CD14-positive monocyte (primary cell): ENCODE data around the gene KCNMB1. TPM values are rescaled to one million over a fixed set of nuclear protein-coding genes. Genes with fewer than 3 reads are reported as not detected.
A peak's percentile ranks its signal among the peaks of the same experiment; 100 is the strongest.

ENCODE experiments used
- DNase-seq, 3 donors: peaks; one replicate each; pipeline ENCODE4 v3.0.0-alpha.2; 2011 to 2022
- H2AFZ ChIP-seq: 2 replicates; pipeline ENCODE4 v1.6.0; 2012; ENCODE audit warnings: mild to moderate bottlenecking, low read depth, low read length, inconsistent platforms; ENCODE audit not compliant: insufficient read depth, poor library complexity, severe bottlenecking
- H3K27ac ChIP-seq, 2 donors: 1 replicate in 1 of 2; 2 replicates in 1 of 2; pipeline ENCODE4 v1.5.1; 2012 to 2013; ENCODE audit warnings: low read length in 2 of 2, control low read depth in 1 of 2, inconsistent platforms in 1 of 2, low read depth in 1 of 2, mild to moderate bottlenecking in 1 of 2
- H3K27me3 ChIP-seq, 2 donors: one replicate each; pipeline versions ENCODE4 v1.6.0 to v1.6.1; 2011 to 2013; ENCODE audit warnings: low read length in 2 of 2; ENCODE audit not compliant: control insufficient read depth in 2 of 2, insufficient read depth in 2 of 2
- H3K36me3 ChIP-seq, 2 donors: replicated peaks in 1 of 2; 1 replicate in 1 of 2; 2 replicates in 1 of 2; pipeline versions ENCODE4 v1.5.1 to v1.6.1; 2012 to 2013; ENCODE audit warnings: low read length in 2 of 2, control low read depth in 1 of 2, inconsistent platforms in 1 of 2, mild to moderate bottlenecking in 1 of 2; ENCODE audit not compliant: insufficient read depth in 2 of 2, control insufficient read depth in 1 of 2
- H3K4me1 ChIP-seq, 2 donors: 1 replicate in 1 of 2; 2 replicates in 1 of 2; pipeline versions ENCODE4 v1.5.1 to v1.6.1; 2012 to 2013; ENCODE audit warnings: low read length in 2 of 2, control low read depth in 1 of 2, inconsistent platforms in 1 of 2, mild to moderate bottlenecking in 1 of 2, moderate library complexity in 1 of 2; ENCODE audit not compliant: insufficient read depth in 2 of 2, control insufficient read depth in 1 of 2
- H3K4me2 ChIP-seq: replicated peaks from 2 replicates; pipeline ENCODE3; 2012; ENCODE audit warnings: low read length, moderate library complexity, mild to moderate bottlenecking; ENCODE audit not compliant: poor library complexity, severe bottlenecking; ENCODE audit errors: extremely low read depth
- H3K4me3 ChIP-seq, 3 experiments: fragments of 200-600 bp in 1 of 3; sonication (generic) in 1 of 3; replicated peaks in 1 of 3; 1 replicate in 2 of 3; 2 replicates in 1 of 3; pipeline ENCODE4 v1.5.1; 2011 to 2013; ENCODE audit warnings: low read length in 3 of 3, mild to moderate bottlenecking in 3 of 3, control low read depth in 2 of 3, low read depth in 2 of 3, inconsistent platforms in 1 of 3, moderate library complexity in 1 of 3
- H3K79me2 ChIP-seq: 2 replicates; pipeline ENCODE4 v1.6.0; 2012; ENCODE audit warnings: mild to moderate bottlenecking, control low read depth, inconsistent platforms, low read length, moderate library complexity; ENCODE audit not compliant: insufficient read depth
- H3K9ac ChIP-seq: 2 replicates; pipeline ENCODE4 v1.6.0; 2017; ENCODE audit warnings: low read length, mild to moderate bottlenecking; ENCODE audit not compliant: insufficient read depth, poor library complexity, severe bottlenecking
- H3K9me3 ChIP-seq, 2 donors: replicated peaks in 1 of 2; 1 replicate in 1 of 2; 2 replicates in 1 of 2; pipeline versions ENCODE4 v1.5.1 to v1.6.1; 2012 to 2013; ENCODE audit warnings: low read length in 2 of 2, control low read depth in 1 of 2; ENCODE audit not compliant: control insufficient read depth in 1 of 2, insufficient read depth in 1 of 2
- H4K20me1 ChIP-seq: 2 replicates; pipeline ENCODE4 v1.6.0; 2012; ENCODE audit warnings: mild to moderate bottlenecking, low read length, control low read depth, moderate library complexity; ENCODE audit not compliant: insufficient read depth
- H3K27ac Mint-ChIP-seq, 7 donors: one replicate each; pipeline ENCODE4 v1.8.0; 2020; ENCODE audit warnings: mild to moderate bottlenecking in 7 of 7, mixed read lengths in 7 of 7, moderate library complexity in 6 of 7, inconsistent platforms in 2 of 7
- H3K27me3 Mint-ChIP-seq, 3 donors: one replicate each; pipeline ENCODE4 v1.8.0; 2021 to 2022; ENCODE audit warnings: low read depth in 3 of 3, mild to moderate bottlenecking in 3 of 3, mixed read lengths in 3 of 3, moderate library complexity in 3 of 3, inconsistent platforms in 1 of 3
- H3K36me3 Mint-ChIP-seq, 2 donors: one replicate each; pipeline ENCODE4 v1.8.0; 2020; ENCODE audit warnings: mixed read lengths in 2 of 2, inconsistent platforms in 1 of 2, mild to moderate bottlenecking in 1 of 2
- H3K4me1 Mint-ChIP-seq: one replicate; pipeline ENCODE4 v1.8.0; 2020; ENCODE audit warnings: mild to moderate bottlenecking, mixed read lengths
- H3K4me3 Mint-ChIP-seq, 2 donors: one replicate each; pipeline ENCODE4 v1.8.0; 2020; ENCODE audit warnings: mild to moderate bottlenecking in 2 of 2, mixed read lengths in 2 of 2, moderate library complexity in 1 of 2
- H3K9me3 Mint-ChIP-seq, 7 donors: one replicate each; pipeline ENCODE4 v1.8.0; 2020 to 2022; ENCODE audit warnings: mixed read lengths in 7 of 7, mild to moderate bottlenecking in 6 of 7, moderate library complexity in 6 of 7, inconsistent platforms in 2 of 7
- WGBS: methylation state at CpG from one replicate; pipeline ENCODE4 v1.1.5; 2013; ENCODE audit warnings: missing lambda C conversion rate; ENCODE audit not compliant: insufficient coverage; 5-methylcytosine and 5-hydroxymethylcytosine counted together
- intact Hi-C, 2 donors: fragments of 100-400 bp; cut with micrococcal nuclease; formaldehyde crosslinking; loops; one replicate each; pipeline versions ENCODE4 v1.15.0 to v1.15.1; 2023
- polyA plus RNA-seq, 3 donors: library from polyadenylated mRNA; depleted of rRNA in 1 of 3; unstranded in 2 of 3; stranded (reverse) in 1 of 3; fragments of 300-500 nt in 2 of 3; fragments of >200 nt in 1 of 3; fragmentation: Illumina TruSeq in 2 of 3; gene quantifications; 1 replicate in 2 of 3; 2 replicates in 1 of 3; pipeline ENCODE4 v1.2.3, GENCODE V29; 2012 to 2021
- TF ChIP-seq, protein P1 (sequence below): fragments of 200-600 bp; IDR thresholded peaks from one replicate; pipeline ENCODE4 v1.8.0; 2022; ENCODE audit warnings: antibody characterized with exemption, mild to moderate bottlenecking

Gene KCNMB1
- polyA plus RNA-seq, 3 donors = 0.79 to 20.8 (median 1.2) TPM

DNA sequence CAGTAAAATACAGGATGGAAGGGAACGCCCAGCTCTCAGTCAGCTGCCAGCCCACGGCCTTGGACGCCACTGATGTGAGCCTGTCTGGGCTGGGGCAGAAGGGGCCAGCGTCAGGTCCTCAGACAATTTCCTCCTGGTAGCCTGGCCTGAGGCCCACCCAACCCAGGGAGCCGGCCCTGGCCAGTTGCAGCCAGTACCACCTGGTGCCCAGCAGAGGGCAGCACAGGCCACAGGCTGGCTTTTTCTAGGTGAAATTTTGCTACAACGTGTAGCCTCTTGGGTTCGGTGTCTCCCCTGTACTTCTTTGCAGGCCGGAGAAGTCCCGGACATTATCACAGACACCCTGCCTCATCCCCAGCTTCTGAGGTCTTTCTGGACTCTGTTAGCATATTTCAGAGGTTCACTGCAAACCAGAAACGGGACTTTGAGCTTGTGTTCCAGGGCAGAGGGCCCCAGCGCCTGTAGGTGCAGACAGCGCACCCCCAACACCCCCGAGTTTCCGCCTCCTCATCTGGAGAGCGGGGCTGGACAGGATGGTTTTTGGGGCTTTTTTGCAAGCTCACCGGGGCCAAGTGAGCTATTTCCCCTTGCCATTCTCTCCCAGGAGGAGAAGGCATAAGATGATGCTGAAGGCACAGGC is 45.9 kb upstream of the KCNMB1 start:
- TF ChIP-seq, protein P1, sequence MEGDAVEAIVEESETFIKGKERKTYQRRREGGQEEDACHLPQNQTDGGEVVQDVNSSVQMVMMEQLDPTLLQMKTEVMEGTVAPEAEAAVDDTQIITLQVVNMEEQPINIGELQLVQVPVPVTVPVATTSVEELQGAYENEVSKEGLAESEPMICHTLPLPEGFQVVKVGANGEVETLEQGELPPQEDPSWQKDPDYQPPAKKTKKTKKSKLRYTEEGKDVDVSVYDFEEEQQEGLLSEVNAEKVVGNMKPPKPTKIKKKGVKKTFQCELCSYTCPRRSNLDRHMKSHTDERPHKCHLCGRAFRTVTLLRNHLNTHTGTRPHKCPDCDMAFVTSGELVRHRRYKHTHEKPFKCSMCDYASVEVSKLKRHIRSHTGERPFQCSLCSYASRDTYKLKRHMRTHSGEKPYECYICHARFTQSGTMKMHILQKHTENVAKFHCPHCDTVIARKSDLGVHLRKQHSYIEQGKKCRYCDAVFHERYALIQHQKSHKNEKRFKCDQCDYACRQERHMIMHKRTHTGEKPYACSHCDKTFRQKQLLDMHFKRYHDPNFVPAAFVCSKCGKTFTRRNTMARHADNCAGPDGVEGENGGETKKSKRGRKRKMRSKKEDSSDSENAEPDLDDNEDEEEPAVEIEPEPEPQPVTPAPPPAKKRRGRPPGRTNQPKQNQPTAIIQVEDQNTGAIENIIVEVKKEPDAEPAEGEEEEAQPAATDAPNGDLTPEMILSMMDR = peak; percentile 99
- peak; percentile 48 to 66 (median 63) for DNase-seq
- H3K27me3 ChIP-seq = no peaks in the 10 kb centered on the region
- no peak overlapping the region for H3K4me3 ChIP-seq
- H3K9ac ChIP-seq = no peak overlapping the region
- Mint-ChIP-seq H3K36me3 (no peaks in the 10 kb centered on the region), H3K4me3 (no peak overlapping the region), H3K27me3 (peaks cover 0 to 6% (median 0%) of the 10 kb centered on the region in 3 donors), H3K27ac (no peak overlapping the region), H3K9me3 (peaks cover 0 to 4% (median 0%) of the 10 kb centered on the region in 7 donors), H3K4me1 (no peaks in the 10 kb centered on the region)
- H3K27ac ChIP-seq = no peak overlapping the region
- no peaks in the 10 kb centered on the region for H3K9me3 ChIP-seq
- H2AFZ ChIP-seq = no peak overlapping the region
- no peak overlapping the region for H3K4me2 ChIP-seq
- no peaks in the 10 kb centered on the region for H3K4me1 ChIP-seq
- H4K20me1 ChIP-seq = no peaks in the 10 kb centered on the region
- intact Hi-C loops = loop anchor here (2.0 kb wide), 3 partner anchors 188 to 198 kb away; no protein-coding TSS in a partner anchor
- 28% methylated on average over 12 of the region's 16 CpGs for WGBS
- H3K79me2 ChIP-seq = no peaks in the 10 kb centered on the region
- no peaks in the 10 kb centered on the region for H3K36me3 ChIP-seq

DNA sequence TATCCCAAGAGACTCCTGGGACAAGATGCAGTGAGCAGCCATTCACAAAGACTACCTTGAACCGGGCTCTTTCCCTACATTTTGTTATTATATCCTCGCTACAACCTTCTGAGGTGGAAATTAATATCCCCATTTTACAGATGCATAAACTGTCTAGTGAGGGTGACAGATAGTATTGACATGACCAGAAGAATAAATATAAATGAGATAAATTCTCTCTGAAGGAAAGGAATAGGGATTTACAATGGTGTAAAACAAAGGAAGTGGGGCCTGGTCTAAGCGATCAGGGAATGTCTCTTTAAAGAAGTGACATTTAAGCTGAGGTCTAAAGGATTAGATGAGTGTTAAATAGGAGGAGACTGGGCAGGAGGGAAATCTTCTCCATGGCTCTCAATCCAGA is 43.5 kb upstream of the KCNMB1 start:
- H3K27me3 ChIP-seq = no peaks in the 10 kb centered on the region
- no peak overlapping the region for H3K27ac ChIP-seq
- H3K36me3 ChIP-seq = no peaks in the 10 kb centered on the region
- intact Hi-C loops = no loop called here
- Mint-ChIP-seq H3K27ac (peak overlapping the region in 1 of 7 donors; percentile 50), H3K4me1 (peaks cover 2% of the 10 kb centered on the region), H3K36me3 (no peaks in the 10 kb centered on the region), H3K4me3 (no peak overlapping the region), H3K9me3 (peaks cover 0 to 4% (median 0%) of the 10 kb centered on the region in 7 donors), H3K27me3 (peaks cover 0 to 6% (median 0%) of the 10 kb centered on the region in 3 donors)
- no peak overlapping the region for H3K4me3 ChIP-seq
- H3K4me1 ChIP-seq = no peaks in the 10 kb centered on the region
- no peaks in the 10 kb centered on the region for H3K9me3 ChIP-seq
- TF ChIP-seq, protein P1 = no peak
- 100% methylated on average over 1 of the region's 3 CpGs for WGBS
- no peak overlapping the region for H3K4me2 ChIP-seq
- DNase-seq = no peak
- H3K79me2 ChIP-seq = no peaks in the 10 kb centered on the region
- no peak overlapping the region for H2AFZ ChIP-seq
- H3K9ac ChIP-seq = no peak overlapping the region
- H4K20me1 ChIP-seq = no peaks in the 10 kb centered on the region
